ENCODE results near the gene NARS2. TPM values are rescaled to one million over a fixed set of nuclear protein-coding genes. Genes with fewer than 3 reads are reported as not detected.
"Not testable (repeated sequence)": the region's sequence is repeated elsewhere in the genome, so short reads cannot be mapped to it uniquely, and the experiment has no call there.

Gene NARS2
- total RNA-seq, 1 donor from 2014 or later = 29.9 TPM

DNA sequence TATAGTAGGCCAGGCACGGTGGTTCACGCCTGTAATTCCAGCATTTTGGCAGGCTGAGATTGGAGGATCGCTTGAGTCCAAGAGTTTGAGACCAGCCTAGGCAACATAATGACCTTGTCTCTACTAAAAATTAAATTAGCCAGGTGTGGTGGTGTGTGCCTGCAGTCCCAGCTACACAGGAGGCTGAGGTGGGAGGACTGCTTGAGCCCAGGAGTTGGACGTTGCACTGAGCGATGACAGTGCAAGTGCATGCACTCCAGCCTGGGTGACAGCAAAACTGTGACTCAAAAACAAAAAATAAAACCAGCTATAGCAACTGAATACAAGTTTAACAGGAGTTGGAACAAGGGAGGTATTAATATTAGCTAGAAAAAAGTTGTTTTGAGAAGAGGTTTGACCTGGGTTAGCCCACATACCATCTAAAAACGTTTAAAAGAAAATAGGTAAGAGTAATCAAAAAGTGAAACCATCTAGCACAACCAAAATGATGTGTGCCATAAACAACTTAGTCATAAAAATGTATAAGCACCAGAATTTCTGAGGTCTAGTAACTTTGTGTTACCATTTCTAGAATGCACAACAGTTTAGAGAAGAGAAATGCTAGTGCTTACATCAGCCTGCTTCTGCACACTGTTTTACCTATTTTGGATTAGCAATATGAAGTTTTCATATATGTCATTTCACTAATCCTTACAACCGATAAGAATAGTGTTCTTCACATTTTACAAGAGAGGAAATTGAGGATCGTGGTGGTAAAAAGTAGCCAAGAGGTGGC is 26.5 kb downstream of the NARS2 start:
- no peak for DNase-seq (ENCODE audit: low read depth)

GRCh38 chr11:78542007-78542406 is 32.7 kb downstream of the NARS2 start:
- no peak for DNase-seq (ENCODE audit: low read depth)

DNA sequence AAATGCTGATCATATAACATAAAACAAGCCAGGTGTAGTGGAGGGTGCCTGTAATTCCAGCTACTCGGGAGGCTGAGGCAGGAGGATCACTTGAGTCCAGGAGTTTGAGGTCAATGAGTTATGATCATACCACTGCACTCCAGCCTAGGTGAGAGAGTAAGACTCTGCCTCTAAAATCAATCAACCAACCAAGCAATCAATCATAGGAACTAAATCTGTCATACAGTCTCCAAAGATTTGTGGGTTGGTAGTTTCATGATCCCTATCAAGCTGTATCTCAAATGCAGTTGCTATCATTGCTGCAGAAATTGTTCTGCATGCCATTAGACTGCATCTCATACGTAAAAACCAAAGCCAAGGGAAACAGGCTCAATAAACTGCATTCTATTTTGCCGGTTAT is 33.1 kb downstream of the NARS2 start:
- no peak for DNase-seq (ENCODE audit: low read depth)

DNA sequence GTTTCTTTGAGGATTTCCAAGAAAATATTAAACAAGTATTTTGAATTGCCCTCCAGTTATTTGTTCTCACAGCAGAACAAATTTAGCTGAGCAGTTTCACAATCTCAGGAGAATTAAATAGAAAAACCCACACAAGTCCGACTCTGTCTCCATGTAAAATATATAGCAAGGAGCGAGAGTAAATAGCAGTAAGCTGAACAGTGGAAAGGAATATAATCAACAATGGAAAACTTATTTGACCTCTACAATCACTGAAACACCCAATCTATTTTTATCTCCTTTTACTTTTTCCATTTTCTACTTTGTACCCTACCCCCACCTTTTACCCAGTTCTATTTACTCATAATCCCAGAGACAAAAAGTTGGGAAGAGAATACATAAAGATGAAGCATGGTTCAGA is 34.4 kb downstream of the NARS2 start:
- no peak for DNase-seq (ENCODE audit: low read depth)

GRCh38 chr11:78539506-78539905 is 35.2 kb downstream of the NARS2 start:
- no peak for DNase-seq (ENCODE audit: low read depth)

DNA sequence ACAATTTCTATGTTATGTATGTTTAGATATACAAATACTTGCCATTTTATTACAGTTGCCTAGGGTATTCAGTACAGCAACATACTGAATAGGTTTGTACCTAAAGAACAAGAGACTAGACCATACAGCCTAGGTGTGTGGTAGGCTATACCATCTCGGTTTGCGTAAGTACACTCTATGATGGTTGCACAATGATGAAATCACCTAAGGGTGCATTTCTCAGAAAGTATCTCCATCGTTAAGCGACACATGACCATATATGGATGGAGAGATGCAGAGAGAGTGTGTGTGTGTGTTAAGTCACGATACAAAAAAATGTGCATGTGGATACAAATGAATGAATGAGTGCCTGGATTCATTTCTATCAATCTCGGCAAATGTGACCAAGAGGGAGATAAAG is 37.7 kb downstream of the NARS2 start:
- DNase-seq (ENCODE audit: low read depth) = no peak

DNA sequence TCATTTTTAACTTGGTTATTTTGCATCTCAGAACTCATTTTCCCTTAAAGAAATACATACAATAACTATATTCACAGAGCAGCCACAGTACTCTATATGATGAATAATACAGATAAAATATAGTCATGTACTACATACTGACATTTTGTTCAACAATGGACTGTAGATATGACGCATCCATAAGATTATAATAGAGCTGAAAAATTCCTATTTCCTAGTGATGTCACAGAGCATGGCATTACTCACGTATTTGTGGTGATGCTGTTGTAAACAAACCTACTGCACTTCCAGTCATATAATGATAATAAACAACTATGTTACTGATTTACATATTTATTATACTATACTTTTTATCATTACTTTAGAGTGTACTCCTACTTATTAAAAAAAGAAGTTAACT is 38.7 kb downstream of the NARS2 start:
- no peak for DNase-seq (ENCODE audit: low read depth)

DNA sequence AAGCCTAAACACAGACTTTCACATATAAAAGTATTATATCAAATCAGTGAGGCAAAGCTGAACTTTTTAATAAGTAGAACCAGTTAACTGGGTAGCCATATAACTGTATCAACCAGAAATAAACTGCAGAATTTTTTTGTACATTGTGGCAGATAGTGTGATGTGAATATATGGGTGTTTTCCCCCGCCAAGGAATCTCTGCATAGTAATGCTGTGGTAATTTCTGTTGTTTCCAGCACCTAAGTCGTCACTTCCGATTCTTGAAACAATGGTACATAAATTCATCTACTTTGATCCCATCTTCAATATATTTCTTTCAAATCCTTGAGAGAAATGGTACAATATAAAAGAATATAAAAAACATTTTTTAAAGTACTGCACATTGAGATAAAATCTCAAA is 39.6 kb downstream of the NARS2 start:
- no peak for DNase-seq (ENCODE audit: low read depth)

GRCh38 chr11:78533399-78533798 is 41.3 kb downstream of the NARS2 start:
- no peak for DNase-seq (ENCODE audit: low read depth)

DNA sequence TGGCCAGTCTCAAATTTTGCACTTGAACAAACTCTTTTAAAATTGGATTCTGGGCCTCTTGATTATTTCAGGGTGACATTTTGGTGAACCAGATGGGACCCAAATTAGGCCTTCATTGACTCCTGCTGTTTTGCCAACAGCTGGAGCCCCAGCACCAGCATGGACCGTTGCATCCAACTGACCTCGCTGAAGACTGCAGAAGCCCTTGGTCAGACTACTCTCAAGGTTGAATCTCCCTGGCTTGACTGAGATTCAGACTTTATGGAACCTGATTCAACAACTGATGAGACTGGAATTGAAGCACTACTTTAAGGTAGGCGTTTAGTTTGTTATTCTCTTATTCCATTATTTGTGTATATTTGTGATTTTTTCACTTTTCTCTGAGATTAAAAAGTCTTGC is 41.7 kb downstream of the NARS2 start:
- DNase-seq (ENCODE audit: low read depth) = no peak

GRCh38 chr11:78526497-78527146 is 48.0 kb downstream of the NARS2 start:
- DNase-seq (ENCODE audit: low read depth) = no peak

DNA sequence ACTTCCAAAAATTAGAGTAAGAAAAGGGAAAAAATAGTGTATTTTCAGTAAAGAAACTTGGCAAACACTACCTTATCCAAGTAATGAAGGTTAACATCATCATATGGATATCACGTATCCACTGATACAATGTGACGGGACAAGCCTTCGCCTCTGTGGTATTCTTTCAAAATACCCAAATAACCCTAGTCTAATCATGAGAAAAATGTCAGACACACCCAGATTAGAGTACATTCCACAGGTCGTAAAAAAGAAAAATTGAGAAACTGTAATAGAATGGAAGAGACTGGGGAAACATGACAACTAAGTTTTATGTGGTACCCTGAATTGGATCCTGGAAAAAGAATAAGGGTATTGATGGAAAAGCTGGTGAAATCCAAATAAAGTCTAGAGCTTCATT is 48.9 kb downstream of the NARS2 start:
- DNase-seq (ENCODE audit: low read depth) = no peak

DNA sequence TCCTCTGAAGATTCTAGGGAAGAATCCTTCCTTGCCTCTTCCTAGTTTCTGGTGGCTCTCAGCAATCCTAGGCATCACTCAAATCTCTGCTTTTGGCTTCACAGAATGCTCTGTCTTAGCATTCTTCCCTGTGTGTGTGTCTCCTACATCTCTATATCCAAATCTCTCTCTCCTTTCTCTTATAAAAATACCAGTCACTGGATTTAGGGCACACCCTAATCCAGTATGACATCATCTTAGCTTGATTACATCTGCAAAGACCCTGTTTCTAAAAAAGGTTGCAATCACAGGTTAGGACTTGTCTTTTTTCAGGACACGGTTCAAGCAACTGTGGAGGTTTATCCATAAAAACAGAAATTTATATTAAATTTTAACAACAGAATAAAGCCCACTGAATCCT is 54.4 kb downstream of the NARS2 start:
- no peak for DNase-seq (ENCODE audit: low read depth)

DNA sequence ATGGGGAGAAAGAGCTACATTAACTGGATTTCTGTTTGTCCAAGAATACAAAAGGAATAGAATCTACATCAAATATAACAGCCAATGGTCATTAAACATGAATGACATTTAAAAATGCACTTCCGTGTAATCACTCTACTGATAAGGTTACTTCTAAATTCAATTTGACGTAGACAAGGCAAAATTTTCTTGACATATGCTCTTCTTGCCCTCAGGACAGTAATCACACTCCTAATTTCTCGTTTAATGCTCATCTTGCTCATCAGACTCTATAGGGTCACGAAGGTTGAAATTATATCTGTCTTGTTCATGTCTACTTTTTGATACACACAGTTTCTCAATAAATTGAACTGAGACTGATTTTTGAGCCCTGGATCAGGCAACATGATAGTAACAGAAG is 58.4 kb downstream of the NARS2 start:
- DNase-seq (ENCODE audit: low read depth) = no peak

- DNase-seq (ENCODE audit: low read depth) = no peak
These were observed 59.7 kb downstream of the NARS2 start for GRCh38 chr11:78514922-78515502.

GRCh38 chr11:78513085-78513484 is 61.6 kb downstream of the NARS2 start:
- not testable (repeated sequence) for DNase-seq (ENCODE audit: low read depth)

DNA sequence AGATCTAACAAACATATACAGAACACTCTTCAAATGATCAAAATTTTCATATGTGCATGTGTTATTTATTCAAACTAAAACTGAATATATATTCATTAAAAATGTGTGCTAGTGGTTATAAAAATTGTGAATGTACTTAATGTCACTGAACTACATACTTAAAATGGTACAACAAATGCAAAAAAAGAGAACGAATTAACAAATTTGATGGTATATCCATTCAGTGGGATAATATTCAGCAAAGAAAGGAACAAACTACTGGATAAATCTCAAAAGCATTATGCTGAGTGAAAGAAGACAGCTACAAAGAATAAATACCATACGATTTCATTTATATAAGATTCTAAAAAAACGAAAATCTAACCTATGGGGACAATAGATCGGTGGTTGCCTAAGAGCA is 64.1 kb downstream of the NARS2 start:
- DNase-seq (ENCODE audit: low read depth) = no peak

DNA sequence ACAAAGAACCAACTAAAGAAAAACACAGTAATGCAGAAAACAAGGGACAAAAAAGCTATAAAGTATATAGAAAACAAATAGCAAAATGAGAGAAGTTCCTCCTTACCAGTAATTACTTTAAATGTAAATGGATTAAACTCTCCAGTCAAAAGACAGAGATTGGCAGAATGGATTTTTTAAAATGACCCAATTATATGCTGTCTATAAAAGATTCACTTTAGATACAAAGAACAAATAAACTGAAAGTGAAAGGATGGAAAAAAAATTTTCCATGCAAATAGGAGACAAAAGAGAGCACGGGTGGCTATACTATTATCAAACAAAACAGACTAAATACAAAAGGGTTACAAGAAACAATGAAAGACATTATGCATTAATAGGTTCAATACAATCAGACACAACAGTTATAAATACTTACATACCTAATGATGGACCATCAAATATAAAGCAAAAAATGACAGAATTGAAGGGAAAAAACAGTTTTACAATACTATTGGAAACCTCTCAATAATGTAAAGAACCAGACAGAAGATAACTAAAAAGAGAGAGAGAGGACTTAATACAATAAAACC is 64.6 kb downstream of the NARS2 start:
- DNase-seq (ENCODE audit: low read depth) = no peak

GRCh38 chr11:78504708-78505107 is 70.0 kb downstream of the NARS2 start:
- no peak for DNase-seq (ENCODE audit: low read depth)

- DNase-seq (ENCODE audit: low read depth) = no peak
These were observed 70.5 kb downstream of the NARS2 start for GRCh38 chr11:78504181-78504580.

- DNase-seq (ENCODE audit: low read depth) = no peak
These were observed 74.7 kb downstream of the NARS2 start for GRCh38 chr11:78499971-78500370.

DNA sequence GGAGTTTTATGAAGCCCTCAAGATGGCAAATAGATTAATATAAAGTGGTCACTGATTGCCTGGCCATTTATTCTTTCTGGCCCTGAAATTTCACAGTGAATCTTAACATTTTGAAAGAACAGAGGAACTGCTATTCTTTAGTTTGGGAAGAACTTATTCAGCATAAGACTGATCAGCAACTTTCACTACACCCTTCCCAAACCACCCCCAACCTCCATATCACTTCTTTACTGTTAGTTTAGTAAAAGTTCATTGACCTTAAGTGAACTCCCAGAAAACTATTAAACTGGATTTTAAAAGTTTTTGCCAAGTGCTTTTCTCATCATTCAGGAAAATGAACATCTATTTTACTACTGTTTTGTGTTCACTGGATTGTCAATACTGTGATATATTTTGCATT is 77.4 kb downstream of the NARS2 start:
- DNase-seq (ENCODE audit: low read depth) = no peak

Data from myocyte (in vitro differentiated cells).